Measurements from ENCODE around the gene AGBL5.

The AGBL5 gene

DNA sequence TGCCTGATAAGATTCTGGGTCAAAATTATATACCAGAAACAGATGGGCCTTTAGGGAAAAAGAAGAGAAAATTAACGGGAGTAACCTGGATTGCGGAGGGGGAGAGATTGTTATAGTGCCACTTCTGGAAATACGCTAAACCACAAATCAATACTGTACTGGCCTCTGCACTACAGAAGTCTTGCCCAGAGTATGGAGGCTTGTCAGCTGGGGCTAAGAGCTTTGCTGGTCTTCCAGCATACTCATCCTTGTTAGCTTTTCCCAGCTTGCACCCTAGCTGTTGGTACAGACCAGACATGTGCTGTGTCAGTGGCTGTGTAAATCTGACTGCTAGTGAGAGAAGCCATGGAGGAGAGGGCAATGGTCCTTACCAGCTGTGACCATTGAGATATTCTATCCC lies 8.9 kb downstream of the AGBL5 start:
- no peak overlapping the region for H3K4me3 ChIP-seq (replicated peaks; ENCODE audit: insufficient read depth, low read length)
- H3K27ac ChIP-seq (replicated peaks): no peak overlapping the region

DNA sequence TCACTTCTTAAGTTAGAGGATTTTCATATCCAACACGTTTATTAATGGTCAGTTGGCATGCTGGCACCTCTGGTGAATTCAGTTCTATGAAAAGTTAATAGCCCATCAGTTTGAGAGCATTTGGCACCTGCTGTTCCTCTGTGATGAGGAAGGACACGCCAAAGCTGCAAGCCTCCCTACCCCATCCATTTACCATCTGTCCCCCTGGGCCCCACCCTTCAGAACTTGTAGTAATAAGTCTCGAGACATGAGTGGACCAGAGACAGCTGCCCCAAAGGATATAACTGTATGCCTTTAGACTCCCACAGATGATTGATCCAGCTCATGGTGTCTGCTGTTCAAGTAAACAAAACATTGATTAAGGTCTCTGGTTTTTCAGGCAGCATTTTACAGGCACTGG lies 13.7 kb downstream of the AGBL5 start:
- H3K27me3 ChIP-seq (ENCODE audit: insufficient read depth, poor library complexity, severe bottlenecking): no peaks in the 10 kb centered on the region
- TF ChIP-seq POLR2AphosphoS5 (IDR thresholded peaks at IDR 0.05; ENCODE audit: low read depth) (no peak), SPI1 (IDR thresholded peaks at IDR 0.05; ENCODE audit: borderline replicate concordance, low read depth) (no peak), GABPA (IDR thresholded peaks at IDR 0.05; ENCODE audit: low read depth) (no peak)
- TF ChIP-seq, protein P1, sequence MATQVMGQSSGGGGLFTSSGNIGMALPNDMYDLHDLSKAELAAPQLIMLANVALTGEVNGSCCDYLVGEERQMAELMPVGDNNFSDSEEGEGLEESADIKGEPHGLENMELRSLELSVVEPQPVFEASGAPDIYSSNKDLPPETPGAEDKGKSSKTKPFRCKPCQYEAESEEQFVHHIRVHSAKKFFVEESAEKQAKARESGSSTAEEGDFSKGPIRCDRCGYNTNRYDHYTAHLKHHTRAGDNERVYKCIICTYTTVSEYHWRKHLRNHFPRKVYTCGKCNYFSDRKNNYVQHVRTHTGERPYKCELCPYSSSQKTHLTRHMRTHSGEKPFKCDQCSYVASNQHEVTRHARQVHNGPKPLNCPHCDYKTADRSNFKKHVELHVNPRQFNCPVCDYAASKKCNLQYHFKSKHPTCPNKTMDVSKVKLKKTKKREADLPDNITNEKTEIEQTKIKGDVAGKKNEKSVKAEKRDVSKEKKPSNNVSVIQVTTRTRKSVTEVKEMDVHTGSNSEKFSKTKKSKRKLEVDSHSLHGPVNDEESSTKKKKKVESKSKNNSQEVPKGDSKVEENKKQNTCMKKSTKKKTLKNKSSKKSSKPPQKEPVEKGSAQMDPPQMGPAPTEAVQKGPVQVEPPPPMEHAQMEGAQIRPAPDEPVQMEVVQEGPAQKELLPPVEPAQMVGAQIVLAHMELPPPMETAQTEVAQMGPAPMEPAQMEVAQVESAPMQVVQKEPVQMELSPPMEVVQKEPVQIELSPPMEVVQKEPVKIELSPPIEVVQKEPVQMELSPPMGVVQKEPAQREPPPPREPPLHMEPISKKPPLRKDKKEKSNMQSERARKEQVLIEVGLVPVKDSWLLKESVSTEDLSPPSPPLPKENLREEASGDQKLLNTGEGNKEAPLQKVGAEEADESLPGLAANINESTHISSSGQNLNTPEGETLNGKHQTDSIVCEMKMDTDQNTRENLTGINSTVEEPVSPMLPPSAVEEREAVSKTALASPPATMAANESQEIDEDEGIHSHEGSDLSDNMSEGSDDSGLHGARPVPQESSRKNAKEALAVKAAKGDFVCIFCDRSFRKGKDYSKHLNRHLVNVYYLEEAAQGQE (IDR thresholded peaks at IDR 0.05; ENCODE audit: insufficient replicate concordance, low read depth): no peak
- TF ChIP-seq, protein P2, sequence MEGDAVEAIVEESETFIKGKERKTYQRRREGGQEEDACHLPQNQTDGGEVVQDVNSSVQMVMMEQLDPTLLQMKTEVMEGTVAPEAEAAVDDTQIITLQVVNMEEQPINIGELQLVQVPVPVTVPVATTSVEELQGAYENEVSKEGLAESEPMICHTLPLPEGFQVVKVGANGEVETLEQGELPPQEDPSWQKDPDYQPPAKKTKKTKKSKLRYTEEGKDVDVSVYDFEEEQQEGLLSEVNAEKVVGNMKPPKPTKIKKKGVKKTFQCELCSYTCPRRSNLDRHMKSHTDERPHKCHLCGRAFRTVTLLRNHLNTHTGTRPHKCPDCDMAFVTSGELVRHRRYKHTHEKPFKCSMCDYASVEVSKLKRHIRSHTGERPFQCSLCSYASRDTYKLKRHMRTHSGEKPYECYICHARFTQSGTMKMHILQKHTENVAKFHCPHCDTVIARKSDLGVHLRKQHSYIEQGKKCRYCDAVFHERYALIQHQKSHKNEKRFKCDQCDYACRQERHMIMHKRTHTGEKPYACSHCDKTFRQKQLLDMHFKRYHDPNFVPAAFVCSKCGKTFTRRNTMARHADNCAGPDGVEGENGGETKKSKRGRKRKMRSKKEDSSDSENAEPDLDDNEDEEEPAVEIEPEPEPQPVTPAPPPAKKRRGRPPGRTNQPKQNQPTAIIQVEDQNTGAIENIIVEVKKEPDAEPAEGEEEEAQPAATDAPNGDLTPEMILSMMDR (IDR thresholded peaks at IDR 0.05; ENCODE audit: insufficient read depth, low read length): no peak
- no peak overlapping the region for H3K27ac ChIP-seq (replicated peaks)
- H3K4me3 ChIP-seq (replicated peaks; ENCODE audit: insufficient read depth, low read length): no peak overlapping the region
- DNase-seq (ENCODE audit: low read depth in 1 of 2, low spot score in 1 of 2): no peak

More for the DNA sequence above, 8.9 kb downstream of the AGBL5 start:
- no peaks in the 10 kb centered on the region for H3K27me3 ChIP-seq (ENCODE audit: insufficient read depth, poor library complexity, severe bottlenecking)
- TF ChIP-seq, protein P1 (IDR thresholded peaks at IDR 0.05; ENCODE audit: insufficient replicate concordance, low read depth): no peak
- TF ChIP-seq, protein P2 (IDR thresholded peaks at IDR 0.05; ENCODE audit: insufficient read depth, low read length): no peak
- TF ChIP-seq SPI1 (IDR thresholded peaks at IDR 0.05; ENCODE audit: borderline replicate concordance, low read depth): no peak
- no peak for TF ChIP-seq POLR2AphosphoS5 (IDR thresholded peaks at IDR 0.05; ENCODE audit: low read depth)
- TF ChIP-seq GABPA (IDR thresholded peaks at IDR 0.05; ENCODE audit: low read depth): no peak
- no peak for DNase-seq (ENCODE audit: low read depth in 1 of 2, low spot score in 1 of 2)

DNA sequence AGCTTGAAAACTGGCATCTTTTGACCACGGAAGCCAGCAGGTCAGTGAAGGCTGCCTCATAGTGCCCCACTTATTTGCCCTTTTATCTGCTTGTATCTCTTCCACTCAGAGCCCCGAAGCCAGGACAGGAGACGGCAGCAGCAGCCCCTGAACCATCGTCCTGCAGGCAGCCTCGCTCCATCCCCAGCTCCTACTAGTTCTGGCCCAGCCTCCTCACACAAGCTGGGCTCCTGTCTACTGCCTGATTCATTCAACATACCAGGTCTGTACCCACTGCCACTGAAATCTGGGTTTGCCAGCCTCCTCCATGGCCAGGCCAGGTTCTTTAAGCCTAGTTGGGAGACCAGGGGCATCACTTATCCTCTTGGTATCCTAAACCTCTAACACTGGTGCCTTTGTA lies 15.9 kb downstream of the AGBL5 start:
- no peak overlapping the region for H3K27ac ChIP-seq (replicated peaks)
- TF ChIP-seq POLR2AphosphoS5 (IDR thresholded peaks at IDR 0.05; ENCODE audit: low read depth) (no peak), GABPA (IDR thresholded peaks at IDR 0.05; ENCODE audit: low read depth) (no peak), SPI1 (IDR thresholded peaks at IDR 0.05; ENCODE audit: borderline replicate concordance, low read depth) (no peak)
- TF ChIP-seq, protein P1 (IDR thresholded peaks at IDR 0.05; ENCODE audit: insufficient replicate concordance, low read depth): no peak
- TF ChIP-seq, protein P2 (IDR thresholded peaks at IDR 0.05; ENCODE audit: insufficient read depth, low read length): no peak
- no peak overlapping the region for H3K4me3 ChIP-seq (replicated peaks; ENCODE audit: insufficient read depth, low read length)
- H3K27me3 ChIP-seq (ENCODE audit: insufficient read depth, poor library complexity, severe bottlenecking): no peaks in the 10 kb centered on the region
- DNase-seq (ENCODE audit: low read depth in 1 of 2, low spot score in 1 of 2): no peak

All from HL-60 (cell line).